ENCODE data around the gene DPEP2. TPM values are rescaled to one million over a fixed set of nuclear protein-coding genes. Genes with fewer than 3 reads are reported as not detected.

DPEP2 gene
- total and polyA plus RNA-seq, 2 experiments from 2014 or later = not detected

DNA sequence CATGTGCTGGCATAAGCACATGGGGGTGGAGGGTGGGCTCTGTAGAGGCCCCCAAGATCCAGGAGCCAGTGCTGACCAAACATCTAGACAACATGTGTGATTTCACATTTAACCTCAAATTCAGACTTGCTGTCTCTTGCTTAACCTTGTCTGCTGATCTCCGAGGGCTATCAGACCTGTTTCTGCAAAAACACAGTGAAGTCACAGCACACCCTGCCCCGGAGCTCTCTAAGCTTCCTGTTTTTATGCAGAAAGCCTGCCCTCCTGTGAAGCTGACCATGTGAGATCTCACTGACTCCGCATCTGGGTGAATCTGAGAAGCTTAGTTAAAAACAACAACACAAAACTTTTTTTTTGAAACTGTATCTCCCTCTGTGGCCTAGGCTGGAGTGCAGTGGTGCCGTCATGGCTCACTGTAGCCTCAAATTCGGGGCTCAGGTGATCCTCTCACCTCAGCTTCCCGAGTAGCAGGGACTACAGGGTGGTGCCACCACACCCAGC lies 6.6 kb upstream of the DPEP2 start (continued):
- TF ChIP-seq, protein P1, sequence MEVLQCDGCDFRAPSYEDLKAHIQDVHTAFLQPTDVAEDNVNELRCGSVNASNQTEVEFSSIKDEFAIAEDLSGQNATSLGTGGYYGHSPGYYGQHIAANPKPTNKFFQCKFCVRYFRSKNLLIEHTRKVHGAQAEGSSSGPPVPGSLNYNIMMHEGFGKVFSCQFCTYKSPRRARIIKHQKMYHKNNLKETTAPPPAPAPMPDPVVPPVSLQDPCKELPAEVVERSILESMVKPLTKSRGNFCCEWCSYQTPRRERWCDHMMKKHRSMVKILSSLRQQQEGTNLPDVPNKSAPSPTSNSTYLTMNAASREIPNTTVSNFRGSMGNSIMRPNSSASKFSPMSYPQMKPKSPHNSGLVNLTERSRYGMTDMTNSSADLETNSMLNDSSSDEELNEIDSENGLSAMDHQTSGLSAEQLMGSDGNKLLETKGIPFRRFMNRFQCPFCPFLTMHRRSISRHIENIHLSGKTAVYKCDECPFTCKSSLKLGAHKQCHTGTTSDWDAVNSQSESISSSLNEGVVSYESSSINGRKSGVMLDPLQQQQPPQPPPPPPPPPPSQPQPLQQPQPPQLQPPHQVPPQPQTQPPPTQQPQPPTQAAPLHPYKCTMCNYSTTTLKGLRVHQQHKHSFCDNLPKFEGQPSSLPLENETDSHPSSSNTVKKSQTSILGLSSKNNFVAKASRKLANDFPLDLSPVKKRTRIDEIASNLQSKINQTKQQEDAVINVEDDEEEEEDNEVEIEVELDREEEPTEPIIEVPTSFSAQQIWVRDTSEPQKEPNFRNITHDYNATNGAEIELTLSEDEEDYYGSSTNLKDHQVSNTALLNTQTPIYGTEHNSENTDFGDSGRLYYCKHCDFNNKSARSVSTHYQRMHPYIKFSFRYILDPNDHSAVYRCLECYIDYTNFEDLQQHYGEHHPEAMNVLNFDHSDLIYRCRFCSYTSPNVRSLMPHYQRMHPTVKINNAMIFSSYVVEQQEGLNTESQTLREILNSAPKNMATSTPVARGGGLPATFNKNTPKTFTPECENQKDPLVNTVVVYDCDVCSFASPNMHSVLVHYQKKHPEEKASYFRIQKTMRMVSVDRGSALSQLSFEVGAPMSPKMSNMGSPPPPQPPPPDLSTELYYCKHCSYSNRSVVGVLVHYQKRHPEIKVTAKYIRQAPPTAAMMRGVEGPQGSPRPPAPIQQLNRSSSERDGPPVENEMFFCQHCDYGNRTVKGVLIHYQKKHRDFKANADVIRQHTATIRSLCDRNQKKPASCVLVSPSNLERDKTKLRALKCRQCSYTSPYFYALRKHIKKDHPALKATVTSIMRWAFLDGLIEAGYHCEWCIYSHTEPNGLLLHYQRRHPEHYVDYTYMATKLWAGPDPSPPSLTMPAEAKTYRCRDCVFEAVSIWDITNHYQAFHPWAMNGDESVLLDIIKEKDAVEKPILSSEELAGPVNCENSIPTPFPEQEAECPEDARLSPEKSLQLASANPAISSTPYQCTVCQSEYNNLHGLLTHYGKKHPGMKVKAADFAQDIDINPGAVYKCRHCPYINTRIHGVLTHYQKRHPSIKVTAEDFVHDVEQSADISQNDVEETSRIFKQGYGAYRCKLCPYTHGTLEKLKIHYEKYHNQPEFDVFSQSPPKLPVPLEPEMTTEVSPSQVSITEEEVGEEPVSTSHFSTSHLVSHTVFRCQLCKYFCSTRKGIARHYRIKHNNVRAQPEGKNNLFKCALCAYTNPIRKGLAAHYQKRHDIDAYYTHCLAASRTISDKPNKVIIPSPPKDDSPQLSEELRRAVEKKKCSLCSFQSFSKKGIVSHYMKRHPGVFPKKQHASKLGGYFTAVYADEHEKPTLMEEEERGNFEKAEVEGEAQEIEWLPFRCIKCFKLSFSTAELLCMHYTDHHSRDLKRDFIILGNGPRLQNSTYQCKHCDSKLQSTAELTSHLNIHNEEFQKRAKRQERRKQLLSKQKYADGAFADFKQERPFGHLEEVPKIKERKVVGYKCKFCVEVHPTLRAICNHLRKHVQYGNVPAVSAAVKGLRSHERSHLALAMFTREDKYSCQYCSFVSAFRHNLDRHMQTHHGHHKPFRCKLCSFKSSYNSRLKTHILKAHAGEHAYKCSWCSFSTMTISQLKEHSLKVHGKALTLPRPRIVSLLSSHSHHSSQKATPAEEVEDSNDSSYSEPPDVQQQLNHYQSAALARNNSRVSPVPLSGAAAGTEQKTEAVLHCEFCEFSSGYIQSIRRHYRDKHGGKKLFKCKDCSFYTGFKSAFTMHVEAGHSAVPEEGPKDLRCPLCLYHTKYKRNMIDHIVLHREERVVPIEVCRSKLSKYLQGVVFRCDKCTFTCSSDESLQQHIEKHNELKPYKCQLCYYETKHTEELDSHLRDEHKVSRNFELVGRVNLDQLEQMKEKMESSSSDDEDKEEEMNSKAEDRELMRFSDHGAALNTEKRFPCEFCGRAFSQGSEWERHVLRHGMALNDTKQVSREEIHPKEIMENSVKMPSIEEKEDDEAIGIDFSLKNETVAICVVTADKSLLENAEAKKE (CRISPR knock-in tag; IDR thresholded peaks at IDR 0.05) = no peak
- TF ChIP-seq ZNF331 (CRISPR knock-in tag; IDR thresholded peaks at IDR 0.05; ENCODE audit: low read depth) (no peak), NANOG (IDR thresholded peaks at IDR 0.05; ENCODE audit: borderline replicate concordance) (no peak), EZH2phosphoT487 (IDR thresholded peaks at IDR 0.05; ENCODE audit: unreplicated experiment) (no peak), EZH2 (IDR thresholded peaks at IDR 0.05; ENCODE audit: low read depth, unreplicated experiment) (no peak), JUNB (IDR thresholded peaks at IDR 0.05; ENCODE audit: unreplicated experiment) (no peak), POLR2AphosphoS5 (IDR thresholded peaks at IDR 0.05; ENCODE audit: low read depth) (no peak), ZNF114 (CRISPR knock-in tag; IDR thresholded peaks at IDR 0.05) (no peak), CREB1 (CRISPR knock-in tag; IDR thresholded peaks at IDR 0.05; ENCODE audit: low read depth) (no peak)
- TF ChIP-seq, protein P2, sequence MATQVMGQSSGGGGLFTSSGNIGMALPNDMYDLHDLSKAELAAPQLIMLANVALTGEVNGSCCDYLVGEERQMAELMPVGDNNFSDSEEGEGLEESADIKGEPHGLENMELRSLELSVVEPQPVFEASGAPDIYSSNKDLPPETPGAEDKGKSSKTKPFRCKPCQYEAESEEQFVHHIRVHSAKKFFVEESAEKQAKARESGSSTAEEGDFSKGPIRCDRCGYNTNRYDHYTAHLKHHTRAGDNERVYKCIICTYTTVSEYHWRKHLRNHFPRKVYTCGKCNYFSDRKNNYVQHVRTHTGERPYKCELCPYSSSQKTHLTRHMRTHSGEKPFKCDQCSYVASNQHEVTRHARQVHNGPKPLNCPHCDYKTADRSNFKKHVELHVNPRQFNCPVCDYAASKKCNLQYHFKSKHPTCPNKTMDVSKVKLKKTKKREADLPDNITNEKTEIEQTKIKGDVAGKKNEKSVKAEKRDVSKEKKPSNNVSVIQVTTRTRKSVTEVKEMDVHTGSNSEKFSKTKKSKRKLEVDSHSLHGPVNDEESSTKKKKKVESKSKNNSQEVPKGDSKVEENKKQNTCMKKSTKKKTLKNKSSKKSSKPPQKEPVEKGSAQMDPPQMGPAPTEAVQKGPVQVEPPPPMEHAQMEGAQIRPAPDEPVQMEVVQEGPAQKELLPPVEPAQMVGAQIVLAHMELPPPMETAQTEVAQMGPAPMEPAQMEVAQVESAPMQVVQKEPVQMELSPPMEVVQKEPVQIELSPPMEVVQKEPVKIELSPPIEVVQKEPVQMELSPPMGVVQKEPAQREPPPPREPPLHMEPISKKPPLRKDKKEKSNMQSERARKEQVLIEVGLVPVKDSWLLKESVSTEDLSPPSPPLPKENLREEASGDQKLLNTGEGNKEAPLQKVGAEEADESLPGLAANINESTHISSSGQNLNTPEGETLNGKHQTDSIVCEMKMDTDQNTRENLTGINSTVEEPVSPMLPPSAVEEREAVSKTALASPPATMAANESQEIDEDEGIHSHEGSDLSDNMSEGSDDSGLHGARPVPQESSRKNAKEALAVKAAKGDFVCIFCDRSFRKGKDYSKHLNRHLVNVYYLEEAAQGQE (IDR thresholded peaks at IDR 0.05; ENCODE audit: unreplicated experiment) = no peak

Measured in GM23338 (cell line).